Measurements from ENCODE around the gene UBE2O.

GRCh38 chr17:76432712-76433336 lies 20.1 kb downstream of the UBE2O start:
- TF ChIP-seq ETS1 (IDR thresholded peaks at IDR 0.05) (no peak), CTCF (conservative IDR thresholded peaks at IDR 0.05; ENCODE audit: low read depth in 2 of 2) (peak; percentile 42 to 68), JUNB (IDR thresholded peaks at IDR 0.05; ENCODE audit: unreplicated experiment) (no peak), EZH2phosphoT487 (IDR thresholded peaks at IDR 0.05; ENCODE audit: unreplicated experiment) (no peak), ZNF462 (CRISPR knock-in tag; IDR thresholded peaks at IDR 0.05) (no peak), REST (IDR thresholded peaks at IDR 0.05; ENCODE audit: unreplicated experiment) (no peak), EZH2 (IDR thresholded peaks at IDR 0.05; ENCODE audit: low read depth, unreplicated experiment) (no peak), CREB1 (CRISPR knock-in tag; IDR thresholded peaks at IDR 0.05; ENCODE audit: low read depth) (no peak), ZNF331 (CRISPR knock-in tag; IDR thresholded peaks at IDR 0.05; ENCODE audit: low read depth) (no peak), POLR2AphosphoS5 (IDR thresholded peaks at IDR 0.05; ENCODE audit: low read depth) (no peak), NANOG (IDR thresholded peaks at IDR 0.05; ENCODE audit: borderline replicate concordance) (no peak), STAT1 (IDR thresholded peaks at IDR 0.05; ENCODE audit: unreplicated experiment) (no peak), ZNF114 (CRISPR knock-in tag; IDR thresholded peaks at IDR 0.05) (no peak)

Data from GM23338 (cell line).